IPS DF 4.7 (cell line): Measurements from ENCODE around the gene SERINC5.
"Not testable (repeated sequence)": the region's sequence is repeated elsewhere in the genome, so short reads cannot be mapped to it uniquely, and the experiment has no call there.

ENCODE experiments used
- DNase-seq: peaks from one replicate; pipeline ENCODE4 v3.0.0-alpha.2; 2013; ENCODE audit warnings: low spot score; ENCODE audit errors: extremely low read depth

The SERINC5 gene

GRCh38 chr5:80255811-80256712, at the start of gene SERINC5:
Gene SERINC5 (minus strand): TSS chr5:80256048. CDS start chr5:80255922, 126 bp downstream.
- DNase-seq: no peak

GRCh38 chr5:80302636-80303035, 46.8 kb upstream of the SERINC5 start:
- no peak for DNase-seq

GRCh38 chr5:80301342-80301741, 45.5 kb upstream of the SERINC5 start:
- not testable (repeated sequence) for DNase-seq

GRCh38 chr5:80300796-80301195, 44.9 kb upstream of the SERINC5 start:
- DNase-seq: not testable (repeated sequence)

DNA sequence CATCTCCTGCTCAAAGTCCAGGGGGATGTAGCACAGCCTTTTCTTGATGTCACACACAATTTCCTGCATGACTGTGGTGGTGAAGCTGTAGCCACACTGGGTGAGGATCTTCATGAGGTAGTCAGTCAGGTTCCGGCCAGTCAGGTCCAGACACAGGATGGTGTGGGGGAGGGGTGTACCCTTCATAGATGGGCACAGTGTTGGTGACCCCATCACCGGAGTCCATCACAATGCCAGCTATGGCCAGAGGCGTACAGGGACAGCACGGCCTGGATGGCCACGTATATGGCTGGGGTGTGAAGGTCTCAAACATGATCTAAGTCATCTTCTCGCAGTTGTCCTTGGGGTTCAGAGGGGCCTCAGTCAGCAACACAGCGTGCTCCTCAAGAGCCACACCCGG, 44.3 kb upstream of the SERINC5 start:
- no peak for DNase-seq

DNA sequence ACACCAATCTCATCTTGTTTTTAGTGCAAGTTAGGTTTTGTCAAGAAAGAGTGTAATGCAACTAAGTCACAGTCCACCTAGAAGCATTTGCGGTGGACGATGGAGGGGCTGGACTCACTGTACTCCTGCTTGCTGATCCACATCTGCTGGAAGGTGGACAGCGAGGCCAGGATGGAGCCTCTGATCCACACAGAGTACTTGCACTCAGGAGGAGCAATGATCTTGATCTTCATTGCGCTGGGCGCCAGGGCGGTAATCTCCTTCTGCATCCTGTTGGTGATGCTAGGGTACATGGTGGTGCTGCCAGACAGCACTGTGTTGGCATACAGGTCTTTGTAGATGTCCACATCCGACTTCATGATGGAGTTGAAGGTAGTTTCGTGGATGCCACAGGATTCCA, 43.8 kb upstream of the SERINC5 start:
- DNase-seq: no peak

GRCh38 chr5:80296121-80296520, 40.3 kb upstream of the SERINC5 start:
- DNase-seq: no peak

DNA sequence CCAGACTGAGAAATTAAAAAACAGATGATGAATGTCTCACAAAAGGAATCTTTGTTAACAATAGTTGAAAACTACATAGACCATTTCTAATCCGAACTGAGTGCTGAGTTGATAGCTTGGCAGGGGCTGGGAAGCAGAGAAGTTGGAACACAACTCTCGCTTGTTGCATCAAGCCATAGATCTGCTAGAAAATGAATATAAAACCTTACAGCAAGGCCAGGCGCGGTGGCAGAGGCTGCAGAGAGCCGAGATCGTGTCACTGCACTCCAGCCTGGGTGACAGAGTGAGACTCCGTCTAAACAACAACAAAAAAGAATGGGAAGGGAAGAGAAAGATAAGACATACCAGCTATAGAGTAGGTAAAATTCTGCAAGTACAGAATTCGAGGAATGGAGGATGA, 35.9 kb upstream of the SERINC5 start:
- DNase-seq: no peak

- no peak for DNase-seq
Measured at GRCh38 chr5:80289320-80289719, 33.5 kb upstream of the SERINC5 start.

GRCh38 chr5:80288177-80288576, 32.3 kb upstream of the SERINC5 start:
- DNase-seq: no peak

DNA sequence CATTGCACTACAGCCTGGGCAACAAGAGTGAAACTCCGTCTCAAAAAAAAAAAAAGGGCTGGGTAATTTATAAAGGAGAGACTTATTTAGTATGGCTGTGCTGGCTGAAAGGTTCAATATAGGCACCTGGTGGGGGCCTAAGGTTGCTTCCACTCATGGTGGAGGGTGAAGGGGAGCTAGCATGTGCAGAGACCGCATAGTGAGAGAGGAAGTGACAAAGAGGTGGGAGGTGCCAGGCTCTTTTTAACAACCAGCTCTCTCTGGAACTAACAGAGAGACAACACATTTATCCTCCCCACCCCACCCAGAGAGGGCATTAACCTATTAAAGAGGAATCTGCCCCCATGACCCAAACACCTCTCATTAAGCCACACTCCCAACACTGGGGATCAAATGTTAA, 28.9 kb upstream of the SERINC5 start:
- no peak for DNase-seq

DNA sequence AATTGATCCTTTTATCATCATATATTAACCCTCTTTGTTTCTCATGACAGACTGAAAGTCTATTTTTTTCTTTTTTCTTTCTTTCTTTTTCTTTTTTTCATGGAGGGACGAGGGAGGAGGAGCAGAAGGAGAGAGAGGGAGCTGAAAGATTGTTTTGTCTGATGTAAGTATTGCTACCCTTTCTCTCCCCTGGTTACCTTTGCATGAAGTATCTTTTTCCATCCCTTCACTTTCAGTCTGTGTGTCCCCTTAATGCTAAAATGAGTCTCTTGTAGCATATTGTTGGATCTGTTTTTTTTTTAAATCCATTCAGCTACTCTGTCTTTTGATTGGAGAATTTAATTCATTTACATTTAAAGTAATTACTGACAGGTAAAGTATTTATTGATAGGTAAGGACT, 27.5 kb upstream of the SERINC5 start:
- no peak for DNase-seq

GRCh38 chr5:80282054-80282453, 26.2 kb upstream of the SERINC5 start:
- no peak for DNase-seq

GRCh38 chr5:80277191-80277590, 21.3 kb upstream of the SERINC5 start:
- no peak for DNase-seq

DNA sequence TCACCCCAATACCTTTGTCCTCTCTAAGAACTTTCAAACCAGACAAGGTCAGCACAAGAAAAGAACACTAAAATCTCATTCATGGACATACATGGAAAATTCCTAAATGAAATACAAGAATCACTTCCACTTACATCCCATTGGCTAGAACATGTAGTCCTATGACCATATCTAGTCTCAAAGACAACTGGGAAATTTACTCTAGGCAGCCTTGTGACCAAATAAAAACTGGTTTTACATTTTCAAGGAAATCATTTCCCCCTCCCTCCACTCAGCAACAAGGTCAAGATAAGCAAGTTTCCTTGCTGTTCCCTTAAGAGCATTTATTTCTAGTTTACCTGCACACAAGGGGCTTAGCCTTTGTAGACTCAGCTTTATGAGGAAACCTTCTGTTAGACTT, 20.3 kb upstream of the SERINC5 start:
- DNase-seq: no peak

DNA sequence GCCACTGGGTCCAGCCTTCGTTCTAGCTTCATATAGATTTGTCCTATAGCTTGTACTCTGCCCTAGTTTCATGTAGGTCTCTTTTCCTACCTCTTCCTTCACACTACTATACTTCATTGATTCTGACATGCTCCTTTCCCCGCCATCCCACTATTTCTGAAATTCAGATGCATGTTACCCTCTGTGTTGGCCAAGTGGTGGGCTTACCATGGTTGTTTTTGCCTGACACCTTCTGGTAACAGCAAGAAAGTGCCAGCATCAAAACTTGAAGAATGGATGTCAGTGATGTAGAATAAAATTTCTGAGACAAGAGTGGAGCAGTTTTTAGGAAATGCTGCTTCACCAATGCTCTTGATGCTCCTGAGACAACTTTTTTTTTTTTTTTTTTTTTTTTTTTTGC, 19.5 kb upstream of the SERINC5 start:
- DNase-seq: no peak

DNA sequence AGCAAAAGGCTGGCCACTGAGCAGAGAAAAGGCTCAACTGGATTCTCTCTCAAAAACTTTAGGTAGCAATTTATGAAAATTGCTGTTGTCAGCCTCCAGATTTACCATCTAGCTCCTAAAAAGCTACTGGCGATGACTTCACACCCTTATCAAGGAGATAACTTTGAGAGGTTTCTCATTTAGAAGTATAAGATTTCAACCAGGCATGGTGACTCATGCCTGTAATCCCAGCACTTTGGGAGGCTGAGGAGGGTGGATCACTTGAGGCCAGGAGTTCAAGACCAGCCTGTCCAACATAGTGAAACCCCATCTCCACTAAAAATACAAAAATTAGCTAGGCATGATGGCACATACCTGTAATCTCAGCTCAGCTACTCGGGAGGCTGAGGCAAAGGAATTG, 14.7 kb upstream of the SERINC5 start:
- not testable (repeated sequence) for DNase-seq

DNA sequence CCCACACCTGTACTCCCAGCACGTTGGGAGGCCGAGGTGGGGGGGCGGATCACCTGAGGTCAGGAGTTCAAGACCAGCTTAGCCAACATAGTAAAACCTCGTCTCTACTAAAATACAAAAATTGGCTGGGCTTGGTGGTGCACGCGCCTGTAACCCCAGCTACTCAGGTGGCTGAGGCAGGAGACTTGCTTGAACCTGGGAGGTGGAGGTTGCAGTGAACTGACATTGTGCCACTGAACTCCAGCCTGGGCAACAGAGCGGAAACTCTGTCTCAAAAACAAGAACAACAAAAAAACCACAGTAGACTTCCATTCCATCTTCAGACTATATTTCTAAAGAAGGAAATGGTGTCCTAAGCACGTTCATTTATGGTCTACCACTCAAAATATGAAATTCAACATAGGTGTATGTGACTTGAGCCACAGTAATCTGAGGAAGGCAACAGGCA, 14.2 kb upstream of the SERINC5 start:
- DNase-seq: no peak

- no peak for DNase-seq
Measured at GRCh38 chr5:80268916-80269315, 13.1 kb upstream of the SERINC5 start.

DNA sequence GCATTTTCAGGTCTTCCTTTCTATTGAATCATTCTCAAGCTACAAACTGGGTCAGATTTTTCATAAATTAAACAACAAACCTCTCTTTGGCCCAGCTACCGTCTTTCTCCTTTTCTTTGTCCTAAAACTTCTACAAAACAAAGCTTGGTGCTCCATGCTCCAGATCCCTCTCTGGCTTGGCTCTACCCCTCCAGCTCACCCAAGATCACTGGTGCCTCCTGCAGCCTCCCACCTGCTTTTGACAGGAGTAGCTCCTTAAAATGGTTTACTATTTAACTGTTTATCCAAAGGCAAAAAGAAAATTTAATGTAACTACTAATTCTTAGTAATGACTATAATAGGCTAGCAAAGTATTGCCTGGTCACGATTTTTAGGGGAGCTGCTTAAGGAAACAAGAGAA, 10.7 kb upstream of the SERINC5 start:
- DNase-seq: no peak

- no peak for DNase-seq
Measured at GRCh38 chr5:80260461-80260860, 4.6 kb upstream of the SERINC5 start.

- DNase-seq: no peak
Measured at GRCh38 chr5:80259511-80260203, 3.8 kb upstream of the SERINC5 start.

DNA sequence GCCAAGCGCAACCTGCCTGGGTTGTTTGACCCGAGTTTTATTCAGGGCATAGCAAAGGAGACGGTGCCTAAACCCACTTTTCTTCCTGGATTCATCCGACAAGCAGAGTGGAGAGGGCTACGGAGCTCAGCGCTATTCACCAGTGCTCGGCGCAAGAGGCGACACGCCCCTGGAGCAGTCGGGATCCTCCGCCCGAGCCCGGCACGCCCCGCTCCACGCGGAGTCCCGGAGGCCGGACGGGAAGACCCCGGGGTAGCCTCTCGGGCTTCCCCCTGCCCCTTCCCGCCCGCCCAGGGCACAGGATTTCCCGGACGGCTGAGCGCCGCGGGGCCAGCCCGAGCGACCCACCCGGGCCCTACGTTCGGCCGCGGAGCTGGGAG, 427 bp downstream of the SERINC5 start:
- DNase-seq: no peak
